COLO668 (cell line): ENCODE results near the gene NIT2.
"Not testable (repeated sequence)": the region's sequence is repeated elsewhere in the genome, so short reads cannot be mapped to it uniquely, and the experiment has no call there.

Experiments
- DNase-seq: peaks from one replicate; lab custom pipeline; 2025; ENCODE audit not compliant: unreplicated experiment; lab: John Stamatoyannopoulos, UW

The NIT2 gene

DNA sequence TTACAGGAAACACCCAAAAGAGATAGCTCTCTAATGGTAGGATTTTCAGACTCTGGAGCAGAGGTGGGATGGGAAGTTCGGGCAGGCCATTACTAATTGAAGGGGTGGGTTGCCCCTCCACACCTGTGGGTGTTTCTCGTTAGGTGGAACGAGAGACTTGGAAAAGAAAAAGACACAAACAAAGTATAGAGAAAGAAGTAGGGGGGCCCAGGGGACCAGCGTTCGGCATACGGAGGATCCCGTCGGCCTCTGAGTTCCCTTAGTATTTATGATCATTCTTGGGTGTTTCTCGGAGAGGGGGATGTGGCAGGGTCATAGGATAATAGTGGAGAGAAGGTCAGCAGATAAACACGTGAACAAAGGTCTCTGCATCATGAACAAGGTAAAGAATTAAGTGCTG lies 1.7 kb downstream of the NIT2 start:
- DNase-seq: not testable (repeated sequence)

DNA sequence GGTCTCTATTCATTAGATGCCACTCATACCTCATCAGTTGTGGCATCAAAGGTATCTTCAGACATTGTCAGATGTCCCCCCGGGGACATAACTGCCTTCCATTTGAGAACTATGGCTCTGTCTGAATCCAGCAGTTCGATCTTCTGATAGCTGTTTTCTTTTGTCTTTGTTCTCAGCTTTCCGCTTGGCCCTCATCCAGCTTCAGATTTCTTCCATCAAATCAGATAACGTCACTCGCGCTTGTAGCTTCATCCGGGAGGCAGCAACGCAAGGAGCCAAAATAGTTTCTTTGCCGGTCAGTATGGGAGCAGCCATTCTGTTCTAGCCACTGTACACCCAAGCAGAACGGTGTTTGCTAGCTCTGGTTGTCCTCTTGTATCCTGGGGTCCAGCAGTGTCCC lies 4.4 kb downstream of the NIT2 start:
- DNase-seq: no peak

DNA sequence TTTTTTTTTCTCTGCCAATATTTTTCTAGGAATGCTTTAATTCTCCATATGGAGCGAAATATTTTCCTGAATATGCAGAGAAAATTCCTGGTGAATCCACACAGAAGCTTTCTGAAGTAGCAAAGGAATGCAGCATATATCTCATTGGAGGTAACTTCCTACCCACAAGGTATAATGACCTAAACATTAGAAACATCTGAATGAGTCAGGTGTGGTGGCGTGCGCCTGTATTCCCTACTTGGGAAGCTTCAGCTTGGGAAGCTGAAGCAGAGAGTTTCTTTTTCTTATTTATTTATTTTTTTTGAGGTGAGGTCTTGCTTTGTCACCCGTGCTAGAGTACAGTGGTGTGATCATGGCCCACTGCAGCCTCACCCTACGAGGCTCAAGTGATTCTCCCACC lies 5.2 kb downstream of the NIT2 start:
- no peak for DNase-seq

DNA sequence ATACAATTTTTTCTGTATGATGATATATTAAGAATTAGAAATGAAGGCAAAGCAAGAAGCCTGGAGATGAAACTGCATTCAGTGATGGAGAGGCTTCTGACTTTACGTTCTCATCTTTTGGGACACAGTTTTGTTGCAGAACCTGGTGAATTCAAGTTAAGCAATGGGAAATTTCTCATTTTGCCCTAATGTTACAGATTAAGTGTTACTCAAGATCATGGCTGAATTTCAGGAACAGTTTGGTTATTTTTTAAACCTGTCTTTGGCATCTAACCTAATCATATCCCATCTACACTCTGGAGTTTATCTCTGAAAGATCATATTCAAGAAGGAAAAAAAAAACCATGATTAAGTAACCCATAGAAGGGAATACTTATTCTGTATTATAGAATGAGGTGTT lies 6.0 kb downstream of the NIT2 start:
- no peak for DNase-seq

DNA sequence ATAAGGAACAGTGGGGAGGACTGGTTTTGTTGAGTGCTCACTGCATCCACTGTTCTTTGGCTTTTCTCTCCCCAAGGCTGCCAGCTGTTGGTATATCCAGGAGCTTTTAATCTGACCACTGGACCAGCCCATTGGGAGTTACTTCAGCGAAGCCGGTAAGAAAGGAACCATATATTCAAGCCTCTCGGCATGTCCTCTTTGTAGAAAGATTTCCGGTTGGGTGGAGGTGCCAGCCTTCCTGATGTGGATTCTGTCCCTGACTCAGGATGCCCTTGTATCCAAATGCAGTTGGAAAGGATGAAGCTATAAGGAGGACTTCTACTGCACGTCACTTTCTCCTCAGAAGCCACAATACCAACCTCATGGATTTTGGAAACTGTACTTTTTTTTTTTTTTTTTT lies 14.2 kb downstream of the NIT2 start:
- DNase-seq: no peak

DNA sequence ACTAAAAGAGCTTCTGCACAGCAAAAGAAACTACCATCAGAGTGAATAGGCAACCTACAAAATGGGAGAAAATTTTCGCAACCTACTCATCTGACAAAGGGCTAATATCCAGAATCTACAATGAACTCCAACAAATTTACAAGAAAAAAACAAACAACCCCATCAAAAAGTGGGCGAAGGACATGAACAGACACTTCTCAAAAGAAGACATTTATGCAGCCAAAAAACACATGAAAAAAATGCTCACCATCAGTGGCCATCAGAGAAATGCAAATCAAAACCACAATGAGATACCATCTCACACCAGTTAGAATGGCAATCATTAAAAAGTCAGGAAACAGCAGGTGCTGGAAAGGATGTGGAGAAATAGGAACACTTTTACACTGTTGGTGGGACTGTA lies 17.2 kb downstream of the NIT2 start:
- DNase-seq: not testable (repeated sequence)

DNA sequence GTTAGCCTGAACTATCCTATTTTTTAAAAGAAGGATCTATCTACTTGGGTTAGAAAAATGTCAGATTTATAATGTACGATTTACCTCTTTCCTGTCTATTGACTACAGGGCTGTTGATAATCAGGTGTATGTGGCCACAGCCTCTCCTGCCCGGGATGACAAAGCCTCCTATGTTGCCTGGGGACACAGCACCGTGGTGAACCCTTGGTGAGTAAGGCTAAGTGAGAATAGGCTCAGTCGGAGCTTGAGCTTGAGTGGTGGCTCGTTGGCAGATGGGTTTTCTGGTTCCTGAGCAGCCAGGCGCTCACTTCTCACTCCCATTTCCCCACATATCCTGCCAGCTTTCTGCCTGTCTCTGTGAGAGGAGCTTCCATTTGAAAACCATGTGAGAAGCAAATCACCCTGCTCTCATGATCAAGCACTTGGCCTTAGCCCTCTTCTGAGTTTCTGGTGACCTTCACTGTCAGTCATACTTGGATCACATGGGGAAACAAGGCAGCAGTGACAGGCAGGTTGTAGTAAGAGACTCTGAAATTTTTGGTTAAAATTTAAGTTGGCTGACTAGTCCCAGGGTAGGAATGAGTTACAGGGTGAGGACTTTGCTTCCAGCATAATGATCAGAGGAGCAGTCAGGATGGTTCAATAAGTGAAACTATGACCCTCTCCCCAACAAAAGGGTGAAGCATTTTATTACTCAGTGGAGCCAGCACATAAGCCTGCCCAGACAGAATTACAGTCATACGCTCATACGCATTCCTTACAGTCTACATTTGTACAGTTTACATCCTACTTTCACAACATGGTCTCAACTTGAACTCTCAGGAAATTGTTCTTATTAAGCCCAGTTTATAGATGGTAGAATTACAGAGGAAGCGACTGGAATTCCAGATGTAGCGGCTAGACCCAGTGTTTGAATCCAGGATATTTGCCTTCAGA lies 18.0 kb downstream of the NIT2 start:
- DNase-seq: no peak

DNA sequence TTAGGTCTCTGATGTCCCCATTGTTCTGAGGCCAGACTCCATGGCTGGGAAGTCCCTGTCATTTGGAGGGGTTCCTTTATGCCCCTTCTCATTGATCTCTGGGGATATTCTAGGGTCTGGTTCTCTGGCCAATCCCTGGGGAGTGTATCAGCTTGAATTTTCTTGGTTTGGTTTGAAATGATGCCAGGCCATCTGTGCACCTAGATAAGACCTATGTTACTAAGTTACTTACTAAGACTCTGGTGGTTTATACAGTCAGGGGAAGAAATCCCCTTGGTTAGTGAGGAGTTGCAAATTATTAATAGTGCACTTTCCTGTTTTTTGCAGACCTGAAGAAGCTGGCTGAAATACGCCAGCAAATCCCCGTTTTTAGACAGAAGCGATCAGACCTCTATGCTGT lies 20.3 kb downstream of the NIT2 start:
- no peak for DNase-seq

DNA sequence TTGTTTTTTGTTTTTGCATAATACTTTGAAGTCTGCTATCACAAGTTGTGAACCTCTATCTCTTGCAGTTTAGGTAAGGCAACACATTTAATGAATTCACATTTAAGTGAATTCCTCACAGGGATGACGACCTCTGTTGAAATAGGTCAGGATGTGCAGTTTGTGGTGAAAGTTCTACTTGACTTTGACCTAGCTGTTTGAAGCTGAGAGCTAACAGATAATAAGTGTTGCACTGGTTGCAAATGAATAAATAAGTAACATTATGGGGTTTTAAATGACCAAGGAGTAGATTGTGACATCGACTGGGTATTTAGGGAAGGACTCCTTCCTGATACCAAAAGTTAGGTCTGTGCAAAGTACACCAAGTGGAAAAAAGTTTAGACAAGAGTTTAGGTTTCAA lies 23.9 kb downstream of the NIT2 start:
- DNase-seq: no peak

DNA sequence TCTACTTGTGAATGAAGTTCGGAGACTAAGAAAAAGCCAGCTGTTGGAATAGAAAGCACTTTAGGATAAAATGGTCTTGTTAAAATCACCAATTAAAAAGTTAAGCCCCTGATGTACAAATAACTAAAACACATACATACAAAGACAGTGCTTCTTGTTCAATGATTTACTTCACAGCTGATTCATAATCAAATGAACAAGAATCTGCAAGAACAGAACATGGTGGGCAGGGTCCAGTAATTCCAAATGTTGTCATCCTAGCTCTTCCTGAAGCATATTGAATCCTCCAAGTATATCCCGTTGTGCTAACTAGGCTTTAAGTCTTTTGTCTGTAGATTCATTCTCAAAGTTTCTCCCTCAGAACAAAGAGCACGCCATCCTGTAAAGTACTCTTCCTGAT lies 24.5 kb downstream of the NIT2 start:
- DNase-seq: no peak

DNA sequence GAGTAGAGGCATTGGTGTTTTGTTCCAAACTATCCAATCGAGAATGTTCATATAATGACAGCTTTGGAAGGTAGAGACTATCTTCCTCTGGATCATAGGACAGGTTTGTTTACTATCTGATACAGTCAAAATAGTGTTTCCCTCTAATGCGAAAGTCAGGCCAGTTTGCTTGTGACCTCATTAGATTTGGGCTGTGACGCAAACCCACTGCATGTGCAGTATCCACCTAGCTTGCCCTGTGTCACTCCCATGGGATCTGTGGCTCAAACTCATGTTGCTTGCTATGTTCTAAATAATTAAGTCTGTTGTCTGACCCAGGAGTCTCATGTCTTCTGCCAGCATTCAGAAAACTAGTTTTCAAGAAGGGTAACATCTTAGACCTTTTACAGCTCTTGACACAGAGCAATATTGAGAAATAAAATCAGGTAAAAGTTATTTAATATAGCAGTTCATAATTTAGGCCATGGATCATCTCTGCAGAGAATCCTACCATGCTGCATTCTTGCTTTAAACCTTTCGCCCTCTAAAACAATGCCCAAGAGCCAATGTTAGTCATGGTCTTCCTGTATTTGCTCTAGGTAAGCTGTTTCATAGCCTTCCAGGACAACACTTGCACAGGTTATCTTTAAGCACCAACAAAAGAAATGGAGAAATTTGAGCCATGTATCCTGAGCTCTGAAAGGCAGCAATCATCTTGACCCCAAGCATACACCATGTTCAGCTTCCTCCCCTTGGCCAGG lies 26.4 kb downstream of the NIT2 start:
- DNase-seq: no peak

DNA sequence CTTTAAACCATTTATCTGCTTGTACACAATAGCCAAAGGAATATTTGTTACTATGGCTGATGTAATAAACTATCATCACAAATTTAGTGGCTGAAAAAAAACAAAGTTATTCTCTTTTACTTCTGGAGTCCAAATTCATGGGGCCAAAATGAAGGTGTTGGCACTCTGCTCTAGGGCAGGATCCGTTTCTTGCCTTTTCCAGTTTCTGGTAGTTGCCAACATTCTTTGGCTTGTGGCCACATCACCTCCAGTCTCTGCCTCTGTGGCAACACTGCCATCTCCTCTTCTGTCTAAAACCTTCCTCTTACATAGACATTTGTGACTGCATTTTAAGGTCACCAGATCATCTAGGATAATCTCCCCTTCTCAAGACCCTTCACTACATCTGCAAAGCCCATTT lies 27.3 kb downstream of the NIT2 start:
- no peak for DNase-seq

DNA sequence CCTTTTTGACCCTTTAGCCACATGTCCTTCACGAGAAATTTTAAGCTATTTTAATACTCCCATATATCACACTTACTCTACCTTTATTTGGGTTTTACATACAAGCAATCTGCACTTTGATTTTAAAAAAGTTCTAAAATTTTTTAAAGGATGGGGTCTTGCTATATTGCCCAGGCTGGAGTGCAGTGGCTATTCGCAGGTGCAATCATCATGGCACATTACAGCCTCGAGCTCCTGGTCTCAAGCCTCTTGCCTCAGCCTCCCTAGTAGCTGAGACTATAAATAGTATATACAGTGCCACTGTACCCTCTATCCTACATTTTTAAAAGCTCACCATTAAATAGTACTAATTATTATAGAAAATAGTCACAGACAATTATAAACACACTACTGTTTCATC lies 29.9 kb downstream of the NIT2 start:
- DNase-seq: no peak

DNA sequence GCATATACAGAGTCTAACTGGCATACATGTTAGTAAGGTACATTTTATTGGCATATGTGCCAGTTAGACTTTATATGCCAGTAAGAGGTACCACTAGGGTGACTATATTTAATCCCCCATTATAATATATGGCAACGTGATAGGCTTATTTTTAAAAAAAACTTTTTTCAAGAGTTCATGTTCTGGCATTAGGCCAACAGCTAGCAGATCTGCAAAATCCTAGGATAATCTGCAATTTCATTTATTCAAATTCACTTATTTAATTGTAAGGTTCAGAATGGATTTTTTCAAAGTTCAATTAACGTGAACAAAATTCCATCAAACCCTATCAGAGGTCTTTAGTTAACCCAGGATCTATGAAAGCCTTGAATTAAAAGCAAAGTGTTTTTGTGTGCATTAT lies 31.9 kb downstream of the NIT2 start:
- no peak for DNase-seq

DNA sequence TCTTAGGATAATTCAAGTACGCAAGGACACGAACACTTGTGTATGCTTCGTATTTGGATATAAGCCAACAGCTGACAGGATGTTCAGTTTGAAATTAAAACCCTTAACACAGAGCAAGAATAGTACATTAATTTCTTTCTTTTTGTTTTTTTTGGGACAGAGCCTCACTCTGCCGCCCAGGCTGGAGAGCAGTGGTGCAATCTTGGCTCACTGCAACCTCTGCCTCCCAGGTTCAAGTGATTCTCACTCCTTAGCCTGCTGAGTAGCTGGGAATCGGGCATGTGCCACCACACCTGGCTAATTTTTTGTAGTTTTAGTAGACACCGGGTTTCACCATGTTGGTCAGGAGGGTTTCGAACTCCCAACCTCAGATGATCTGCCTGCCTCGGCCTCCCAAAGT lies 33.9 kb downstream of the NIT2 start:
- DNase-seq: no peak

DNA sequence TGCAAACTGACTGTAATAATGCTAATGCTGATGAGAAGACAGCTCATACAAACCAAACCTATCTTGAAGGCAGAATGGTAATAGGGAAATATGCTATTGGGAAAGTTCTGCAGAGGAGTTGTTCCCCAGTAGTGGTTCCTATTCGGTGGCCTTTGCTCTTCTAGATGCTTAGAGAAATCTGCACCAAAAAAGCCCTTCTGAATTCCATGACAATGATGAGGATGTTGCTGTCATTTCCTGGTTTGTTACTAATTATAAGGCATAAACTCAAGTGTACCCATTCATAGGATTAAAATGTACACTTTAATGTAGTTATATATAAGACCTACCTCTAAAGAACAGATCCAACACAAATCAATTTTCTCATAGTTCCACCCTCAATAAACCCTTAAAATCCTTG lies 36.2 kb downstream of the NIT2 start:
- no peak for DNase-seq

DNA sequence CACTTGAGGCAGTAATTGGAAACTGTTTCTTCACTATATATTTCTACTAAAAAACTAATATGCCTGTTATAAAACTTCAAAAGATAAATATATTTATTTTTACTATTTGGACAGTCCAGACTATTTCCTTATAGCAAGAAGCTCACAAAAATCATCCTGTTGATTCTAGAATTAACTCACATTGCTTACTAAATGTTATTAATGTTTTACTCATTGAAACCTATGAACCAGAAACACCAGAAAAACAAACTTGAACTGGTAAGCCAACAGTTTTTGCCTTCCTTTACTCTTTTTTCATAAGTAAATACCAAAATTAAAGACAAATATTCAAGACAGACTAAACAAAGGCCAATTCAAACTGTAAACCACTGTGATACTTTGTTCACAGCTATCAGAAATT lies 40.0 kb downstream of the NIT2 start:
- no peak for DNase-seq

DNA sequence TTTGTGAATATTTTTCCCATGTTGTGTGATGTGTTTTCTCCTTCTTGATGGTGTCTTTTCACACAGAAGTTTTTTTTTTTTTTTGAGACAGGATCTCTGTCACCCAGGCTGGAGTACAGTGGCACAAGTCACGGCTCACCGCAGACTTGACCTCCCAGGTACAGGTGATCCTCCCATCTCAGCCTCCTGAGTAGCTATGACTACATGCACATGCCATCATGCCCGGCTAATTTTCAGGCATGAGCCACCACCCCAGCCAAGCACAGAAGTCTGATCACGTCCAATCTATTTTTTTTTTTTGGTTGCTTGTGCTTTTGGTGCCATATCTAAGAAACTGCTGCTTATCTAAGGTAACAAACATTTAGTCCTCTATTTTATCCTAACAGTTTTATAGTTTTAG lies 41.7 kb downstream of the NIT2 start:
- no peak for DNase-seq

DNA sequence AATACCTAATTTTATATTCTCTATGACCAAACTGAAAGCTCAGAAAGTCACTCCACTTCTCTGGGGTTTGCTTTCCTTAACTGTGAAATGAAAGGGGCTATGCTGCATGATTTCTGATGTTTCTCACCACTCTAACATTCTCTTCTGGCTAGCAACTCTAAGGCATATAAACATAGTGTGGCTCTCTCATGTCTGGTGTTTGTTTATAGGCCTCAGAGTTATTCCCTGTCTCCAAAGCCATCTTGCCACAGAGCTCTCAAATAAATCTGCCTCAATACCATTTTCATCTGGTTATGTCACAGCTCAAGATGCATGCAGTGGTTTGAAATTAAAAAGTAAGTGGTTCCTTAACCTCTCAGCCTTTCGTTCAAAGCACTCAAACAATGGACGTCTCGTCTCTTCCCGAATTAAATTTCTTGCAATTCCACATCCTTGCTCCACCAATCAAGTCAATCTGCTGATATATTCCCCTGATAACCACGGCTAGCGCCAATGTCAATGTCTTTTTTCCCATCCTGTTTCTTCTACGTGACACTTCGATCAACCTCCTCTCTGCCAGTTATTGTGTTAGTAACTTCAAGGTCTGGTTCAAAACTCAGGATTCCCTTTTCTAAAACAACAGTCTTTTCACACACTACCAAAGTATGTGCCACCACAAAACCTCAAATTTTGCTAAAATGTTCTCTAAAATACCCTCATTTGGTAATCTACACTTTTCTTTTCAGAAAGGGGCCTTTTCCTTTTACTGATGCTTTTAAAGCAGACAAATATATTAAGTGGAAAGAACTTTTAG lies 50.4 kb downstream of the NIT2 start:
- DNase-seq: no peak

DNA sequence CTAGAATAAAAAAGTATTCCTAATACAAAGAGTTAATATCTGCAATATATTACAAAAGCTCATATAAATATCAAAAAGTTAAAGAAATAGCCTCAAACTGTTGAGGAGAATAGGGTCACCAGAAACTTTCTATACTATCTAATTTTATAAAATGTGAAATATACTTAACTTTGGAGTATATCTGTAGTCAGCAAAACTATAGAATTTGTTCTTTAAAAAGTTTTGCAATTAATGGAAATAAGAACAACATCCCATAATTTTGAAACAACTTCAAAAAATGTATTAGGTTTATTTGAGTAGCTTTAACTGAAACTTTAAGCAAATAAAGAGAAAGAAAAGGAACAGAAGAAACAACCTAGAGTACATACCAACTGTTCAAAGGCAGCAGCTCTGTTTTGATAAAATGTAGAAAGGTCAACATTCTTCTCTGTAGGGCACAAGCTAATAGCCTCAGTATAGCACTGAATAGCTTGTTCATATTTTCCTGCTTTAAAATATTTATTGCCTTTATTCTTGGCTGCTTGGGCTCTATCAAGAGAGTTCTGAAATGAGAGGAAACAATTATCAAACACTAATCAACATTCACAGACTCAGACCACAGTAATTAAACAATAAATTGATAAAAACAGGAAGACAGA lies 52.0 kb downstream of the NIT2 start:
- no peak for DNase-seq

DNA sequence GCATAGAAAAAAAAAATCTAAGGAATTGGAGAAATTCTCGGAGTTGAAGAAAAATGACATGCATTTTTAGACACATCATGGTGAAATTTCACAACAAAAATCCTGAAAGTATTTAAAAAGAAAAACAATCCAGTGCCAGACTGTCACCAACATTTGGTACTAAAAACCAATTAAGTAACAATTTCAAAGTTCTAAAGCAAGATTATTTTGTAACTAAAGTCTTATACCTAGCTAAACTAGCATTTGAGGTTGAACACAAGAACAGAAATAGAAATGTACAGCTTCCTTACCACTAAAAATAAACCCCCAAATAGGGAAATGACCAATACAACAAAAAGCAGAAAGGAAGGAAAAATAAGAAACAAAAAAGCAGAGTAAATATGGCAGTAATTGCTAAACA lies 54.5 kb downstream of the NIT2 start:
- no peak for DNase-seq
